Gastroesophageal sphincter (tissue), 4 donors: Measurements from ENCODE around the gene DUSP15. TPM values are rescaled to one million over a fixed set of nuclear protein-coding genes. Genes with fewer than 3 reads are reported as not detected.
A peak's percentile ranks its signal among the peaks of the same experiment; 100 is the strongest.

ENCODE experiments used
- ATAC-seq: fragments of 150-250 bp; one replicate; pipeline ENCODE4 v1.9.1; 2016; ENCODE audit warnings: mild to moderate bottlenecking, moderate library complexity
- H3K27ac ChIP-seq, 4 donors: fragments of 200-600 bp; sonication (generic) in 3 of 4; 1 replicate in 3 of 4; 2 replicates in 1 of 4; pipeline ENCODE4 v1.5.1; 2016 to 2019
- H3K27me3 ChIP-seq: fragments of 200-600 bp; sonication (generic); one replicate; pipeline ENCODE4 v1.5.1; 2019
- H3K36me3 ChIP-seq, 2 donors: fragments of 200-600 bp; sonication (generic); one replicate each; pipeline ENCODE4 v1.5.1; 2019; ENCODE audit warnings: control low read depth in 1 of 2
- H3K4me1 ChIP-seq, 3 donors: fragments of 200-600 bp; sonication (generic); 1 replicate in 2 of 3; 2 replicates in 1 of 3; pipeline ENCODE4 v1.5.1; 2016 to 2019; ENCODE audit warnings: control low read depth in 2 of 3
- H3K4me3 ChIP-seq, 2 donors: fragments of 200-600 bp; sonication (generic); one replicate each; pipeline ENCODE4 v1.5.1; 2019; ENCODE audit warnings: mild to moderate bottlenecking in 1 of 2, moderate library complexity in 1 of 2
- H3K9me3 ChIP-seq, 3 donors: fragments of 200-600 bp; sonication (generic); one replicate each; pipeline ENCODE4 v1.5.1; 2017 to 2019; ENCODE audit warnings: control low read depth in 2 of 3
- EP300 ChIP-seq: sonication (generic); formaldehyde crosslinking; IDR thresholded peaks from one replicate; pipeline ENCODE4 v1.6.1; 2017; ENCODE audit warnings: antibody characterized with exemption, mild to moderate bottlenecking
- POLR2A ChIP-seq, 2 donors: fragments of 450-650 bp; IDR thresholded peaks; one replicate each; pipeline ENCODE4 v1.6.1; 2017; ENCODE audit warnings: antibody characterized with exemption in 2 of 2, mild to moderate bottlenecking in 2 of 2, moderate library complexity in 1 of 2
- POLR2AphosphoS5 ChIP-seq: sonication (generic); formaldehyde crosslinking; IDR thresholded peaks from one replicate; pipeline ENCODE4 v1.6.1; 2017; ENCODE audit warnings: antibody characterized with exemption
- WGBS, 2 donors: methylation state at CpG; one replicate each; pipeline ENCODE4 v1.1.5; 2018; ENCODE audit warnings: low coverage in 1 of 2; 5-methylcytosine and 5-hydroxymethylcytosine counted together
- total RNA-seq, 4 donors: library from RNA; depleted of rRNA; stranded (reverse); fragments of >200 nt; gene quantifications; one replicate each; pipeline ENCODE4 v1.1.0, GENCODE V29; 2016
- TF ChIP-seq, protein P1 (sequence below), 4 experiments: fragments of 200-600 bp in 2 of 4; fragments of 450-650 bp in 2 of 4; sonication (generic) in 1 of 4; IDR thresholded peaks; one replicate each; pipeline ENCODE4 v1.5.1; 2017 to 2019; ENCODE audit warnings: antibody characterized with exemption in 4 of 4, mild to moderate bottlenecking in 2 of 4, moderate library complexity in 2 of 4

Gene DUSP15
- total RNA-seq, 4 donors from 2014 or later: 1.5 to 8.2 (median 4.5) TPM

DNA sequence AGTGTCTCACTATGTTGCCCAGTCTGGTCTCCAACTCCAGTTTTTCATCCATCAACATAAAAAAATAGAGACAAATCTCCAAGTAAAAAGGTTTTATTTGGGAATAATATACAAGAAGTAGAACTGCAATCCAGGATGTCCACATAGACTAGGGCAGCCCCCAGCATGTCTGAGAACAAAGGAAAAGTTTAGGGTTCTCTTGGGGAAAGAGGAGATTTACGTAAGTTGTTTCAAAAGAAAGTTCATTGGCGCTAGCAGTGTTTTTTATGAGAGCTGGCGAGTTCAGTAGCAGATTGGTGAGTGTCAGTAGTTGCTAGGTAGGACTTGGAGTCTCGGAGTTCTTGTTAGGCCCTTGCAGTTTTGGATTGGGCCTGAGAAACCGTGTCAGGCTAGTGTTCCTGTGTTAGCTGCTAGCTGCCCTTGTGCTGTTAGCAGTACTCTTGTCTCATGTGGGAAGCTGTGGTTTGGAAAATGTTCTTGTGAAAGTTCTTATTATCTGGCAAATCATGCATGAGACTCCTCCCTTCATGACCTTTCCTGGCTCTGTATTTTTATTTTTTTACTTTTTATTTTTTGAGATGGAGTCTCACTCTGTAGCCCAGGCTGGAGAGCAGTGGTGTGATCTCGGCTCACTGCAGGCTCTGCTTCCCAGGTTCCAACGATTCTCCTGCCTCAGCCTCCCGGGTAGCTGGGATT lies 24.8 kb upstream of the DUSP15 start:
- Histone ChIP-seq H3K27ac (peak overlapping the region in 3 of 4 donors; percentile 40 to 62 (median 54)), H3K4me1 (no peaks in the 10 kb centered on the region)
- WGBS, 2 donors: 41 to 55% methylated on average over 5 to 8 of the region's 8 CpGs

DNA sequence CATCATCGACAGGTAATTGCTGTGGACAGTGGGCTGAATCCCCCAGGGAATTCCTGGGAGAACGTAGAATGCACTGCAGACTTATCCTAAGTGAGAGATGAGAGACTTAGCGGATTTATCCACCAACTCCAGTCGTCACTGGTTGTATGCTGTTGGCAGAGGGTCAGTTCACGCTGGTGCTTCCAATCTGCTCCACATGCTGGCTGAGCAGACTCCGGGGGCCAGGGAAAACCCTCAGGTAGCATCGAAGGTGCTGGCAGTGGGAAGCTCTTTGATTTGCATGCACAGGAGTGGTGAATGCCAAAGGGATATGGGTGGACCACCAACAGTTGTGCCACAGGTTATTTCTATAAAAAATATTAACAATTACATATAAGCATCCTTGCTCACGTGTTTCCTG lies 20.3 kb upstream of the DUSP15 start:
- no peak for ATAC-seq
- no peaks in the 10 kb centered on the region for H3K4me1 ChIP-seq
- H3K36me3 ChIP-seq: no peaks in the 10 kb centered on the region
- TF ChIP-seq, protein P1, sequence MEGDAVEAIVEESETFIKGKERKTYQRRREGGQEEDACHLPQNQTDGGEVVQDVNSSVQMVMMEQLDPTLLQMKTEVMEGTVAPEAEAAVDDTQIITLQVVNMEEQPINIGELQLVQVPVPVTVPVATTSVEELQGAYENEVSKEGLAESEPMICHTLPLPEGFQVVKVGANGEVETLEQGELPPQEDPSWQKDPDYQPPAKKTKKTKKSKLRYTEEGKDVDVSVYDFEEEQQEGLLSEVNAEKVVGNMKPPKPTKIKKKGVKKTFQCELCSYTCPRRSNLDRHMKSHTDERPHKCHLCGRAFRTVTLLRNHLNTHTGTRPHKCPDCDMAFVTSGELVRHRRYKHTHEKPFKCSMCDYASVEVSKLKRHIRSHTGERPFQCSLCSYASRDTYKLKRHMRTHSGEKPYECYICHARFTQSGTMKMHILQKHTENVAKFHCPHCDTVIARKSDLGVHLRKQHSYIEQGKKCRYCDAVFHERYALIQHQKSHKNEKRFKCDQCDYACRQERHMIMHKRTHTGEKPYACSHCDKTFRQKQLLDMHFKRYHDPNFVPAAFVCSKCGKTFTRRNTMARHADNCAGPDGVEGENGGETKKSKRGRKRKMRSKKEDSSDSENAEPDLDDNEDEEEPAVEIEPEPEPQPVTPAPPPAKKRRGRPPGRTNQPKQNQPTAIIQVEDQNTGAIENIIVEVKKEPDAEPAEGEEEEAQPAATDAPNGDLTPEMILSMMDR (IDR thresholded peaks at IDR 0.05): no peak
- TF ChIP-seq EP300 (no peak), POLR2AphosphoS5 (no peak), POLR2A (IDR thresholded peaks at IDR 0.05) (no peak)
- no peak overlapping the region for H3K4me3 ChIP-seq
- 66% methylated on average over 3 of the region's 8 CpGs; no CpG with 5 or more reads in 1 of the 2 donors for WGBS, 2 donors
- H3K9me3 ChIP-seq: no peaks in the 10 kb centered on the region
- peaks cover 9% of the 10 kb centered on the region for H3K27me3 ChIP-seq
- no peak overlapping the region for H3K27ac ChIP-seq

More for the DNA sequence above, 24.8 kb upstream of the DUSP15 start:
- TF ChIP-seq, protein P1 (IDR thresholded peaks at IDR 0.05): no peak
- TF ChIP-seq POLR2A (IDR thresholded peaks at IDR 0.05): no peak
- TF ChIP-seq EP300: no peak
- TF ChIP-seq POLR2AphosphoS5: no peak
- ATAC-seq: peak; percentile 95
- H3K9me3 ChIP-seq: no peaks in the 10 kb centered on the region
- H3K36me3 ChIP-seq: no peaks in the 10 kb centered on the region
- H3K4me3 ChIP-seq: no peak overlapping the region
- peaks cover 4% of the 10 kb centered on the region for H3K27me3 ChIP-seq

DNA sequence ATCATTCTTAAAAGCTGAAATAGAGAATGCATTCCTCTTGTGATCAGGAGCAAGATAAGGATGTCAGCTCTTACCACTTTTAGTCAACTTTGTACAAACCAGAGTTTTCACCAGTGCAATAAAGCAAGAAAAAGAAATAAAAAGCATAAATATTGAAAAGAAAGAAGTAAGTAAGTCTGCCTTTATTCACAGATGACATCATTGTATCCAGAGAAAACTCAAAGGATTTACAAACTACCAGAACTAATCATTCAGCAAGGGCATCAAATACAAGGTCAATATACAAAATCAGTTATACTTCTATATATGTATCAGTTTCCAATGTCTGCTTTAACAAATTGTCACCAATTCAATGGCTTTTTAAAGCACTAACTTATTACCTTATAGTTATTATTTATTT lies 13.5 kb upstream of the DUSP15 start:
- TF ChIP-seq POLR2A (IDR thresholded peaks at IDR 0.05) (no peak), POLR2AphosphoS5 (no peak), EP300 (no peak)
- TF ChIP-seq, protein P1 (IDR thresholded peaks at IDR 0.05): no peak
- peaks cover 0 to 10% (median 0%) of the 10 kb centered on the region in 3 donors for H3K4me1 ChIP-seq
- no peak for ATAC-seq

GRCh38 chr20:31881945-31882344 lies 11.6 kb upstream of the DUSP15 start:
- peaks cover 5% of the 10 kb centered on the region for H3K27me3 ChIP-seq
- H3K4me1 ChIP-seq: peaks cover 0 to 10% (median 0%) of the 10 kb centered on the region in 3 donors
- no peak for ATAC-seq
- no peak for TF ChIP-seq EP300
- TF ChIP-seq POLR2AphosphoS5: no peak
- TF ChIP-seq, protein P1 (IDR thresholded peaks at IDR 0.05): no peak
- H3K4me3 ChIP-seq: no peak overlapping the region
- no peaks in the 10 kb centered on the region for H3K9me3 ChIP-seq
- 60 to 68% methylated on average over 2 to 5 of the region's 5 CpGs for WGBS, 2 donors
- no peaks in the 10 kb centered on the region for H3K36me3 ChIP-seq
- no peak overlapping the region for H3K27ac ChIP-seq

More for the DNA sequence above, 13.5 kb upstream of the DUSP15 start:
- no peaks in the 10 kb centered on the region for H3K9me3 ChIP-seq
- H3K36me3 ChIP-seq: no peaks in the 10 kb centered on the region
- no peak overlapping the region for H3K27ac ChIP-seq
- no peak overlapping the region for H3K4me3 ChIP-seq
- H3K27me3 ChIP-seq: peaks cover 5% of the 10 kb centered on the region
